Daoy (cell line): ENCODE results near the gene FOLR1. TPM values are rescaled to one million over a fixed set of nuclear protein-coding genes. Genes with fewer than 3 reads are reported as not detected.

Experiments used
- total RNA-seq: library from RNA; depleted of rRNA; stranded (reverse); fragments of >200 nt; shearing (Covaris generic); gene quantifications from 2 replicates; pipeline ENCODE4 v1.2.3, GENCODE V29; 2014; rRNA removed

Gene FOLR1
- total RNA-seq, 1 experiment from 2014 or later = not detected

Other genes starting within 250 kb of the FOLR1 start
- gene IL18BP, start 193.2 kb upstream of the FOLR1 start, total RNA-seq = 3.4 and 4.9 TPM in 2 replicates
- 74.2 and 76.7 TPM in 2 replicates for gene NUMA1, start 111.6 kb upstream of the FOLR1 start, total RNA-seq
- gene LRRC51, start 111.3 kb upstream of the FOLR1 start, total RNA-seq = 3.3 and 6.4 TPM in 2 replicates
- gene LAMTOR1, start 88.8 kb upstream of the FOLR1 start, total RNA-seq = 86.8 and 90.6 TPM in 2 replicates
- not detected in 2 replicates for gene TOMT, start 86.2 kb upstream of the FOLR1 start, total RNA-seq
- 38.8 and 56.7 TPM in 2 replicates for gene ANAPC15, start 79.4 kb upstream of the FOLR1 start, total RNA-seq
- not detected in 2 replicates for gene FOLR3, start 56.4 kb upstream of the FOLR1 start, total RNA-seq
- not detected in 2 replicates for gene FOLR2, start 24.7 kb downstream of the FOLR1 start, total RNA-seq
- gene INPPL1, start 32.6 kb downstream of the FOLR1 start, total RNA-seq = 27.4 and 57.3 TPM in 2 replicates
- gene PHOX2A, start 52.0 kb downstream of the FOLR1 start, total RNA-seq = not detected in 2 replicates
- gene CLPB, start 242.4 kb downstream of the FOLR1 start, total RNA-seq = 29.5 and 39.7 TPM in 2 replicates